H9 (cell line): ENCODE results near the gene EDARADD. TPM values are rescaled to one million over a fixed set of nuclear protein-coding genes. Genes with fewer than 3 reads are reported as not detected.

Source experiments
- DNase-seq: peaks from one replicate; pipeline ENCODE4 v3.0.0-alpha.2; 2017
- H2AFZ ChIP-seq: one replicate; pipeline ENCODE4 v1.6.1; 2013; ENCODE audit warnings: mild to moderate bottlenecking, low read length, control low read depth, moderate library complexity
- H2AK5ac ChIP-seq: 2 replicates; pipeline ENCODE4 v1.6.1; 2013; ENCODE audit warnings: low read length, control low read depth, mixed read lengths; ENCODE audit not compliant: insufficient read length
- H2BK120ac ChIP-seq: one replicate; pipeline ENCODE4 v1.6.1; 2013; ENCODE audit warnings: low read depth, mild to moderate bottlenecking, low read length, control low read depth, inconsistent platforms; ENCODE audit not compliant: poor library complexity, severe bottlenecking
- H2BK12ac ChIP-seq: 2 replicates; pipeline ENCODE4 v1.6.1; 2013; ENCODE audit warnings: low read length, control low read depth, mixed read lengths, low read depth; ENCODE audit not compliant: insufficient read length
- H2BK15ac ChIP-seq: 2 replicates; pipeline ENCODE4 v1.6.1; 2013; ENCODE audit warnings: low read depth, low read length, control low read depth
- H2BK20ac ChIP-seq: one replicate; pipeline ENCODE4 v1.6.1; 2013; ENCODE audit warnings: low read depth, mild to moderate bottlenecking, low read length, control low read depth, inconsistent platforms; ENCODE audit not compliant: poor library complexity, severe bottlenecking
- H2BK5ac ChIP-seq: 2 replicates; pipeline ENCODE4 v1.6.1; 2013; ENCODE audit warnings: low read length, control low read depth, mixed read lengths; ENCODE audit not compliant: insufficient read length
- H3K14ac ChIP-seq: 2 replicates; pipeline ENCODE4 v1.6.1; 2013; ENCODE audit warnings: low read length, control low read depth; ENCODE audit not compliant: insufficient read depth
- H3K18ac ChIP-seq: 2 replicates; pipeline ENCODE4 v1.6.1; 2013; ENCODE audit warnings: low read depth, mild to moderate bottlenecking, mixed read lengths, low read length, control low read depth; ENCODE audit not compliant: insufficient read length
- H3K23ac ChIP-seq: 2 replicates; pipeline ENCODE4 v1.6.1; 2013; ENCODE audit warnings: low read length, control low read depth, mixed read lengths, low read depth; ENCODE audit not compliant: insufficient read length
- H3K23me2 ChIP-seq: 2 replicates; pipeline ENCODE4 v1.6.1; 2013; ENCODE audit warnings: low read depth, mild to moderate bottlenecking, mixed read lengths, low read length, control low read depth; ENCODE audit not compliant: insufficient read length, poor library complexity, severe bottlenecking
- H3K27ac ChIP-seq: 2 replicates; pipeline ENCODE4 v1.5.1; 2013; ENCODE audit warnings: low read length, control low read depth, mixed read lengths, low read depth; ENCODE audit not compliant: insufficient read length
- H3K27me3 ChIP-seq: 2 replicates; pipeline ENCODE4 v1.6.1; 2013; ENCODE audit warnings: low read length, control low read depth, inconsistent platforms; ENCODE audit not compliant: insufficient read depth
- H3K4ac ChIP-seq: 2 replicates; pipeline ENCODE4 v1.6.1; 2013; ENCODE audit warnings: low read depth, mild to moderate bottlenecking, control low read depth, inconsistent platforms, low read length, moderate library complexity
- H3K4me1 ChIP-seq: 2 replicates; pipeline ENCODE4 v1.6.1; 2013; ENCODE audit warnings: low read length, control low read depth, inconsistent platforms; ENCODE audit not compliant: insufficient read depth
- H3K4me2 ChIP-seq: 2 replicates; pipeline ENCODE4 v1.6.1; 2013; ENCODE audit warnings: low read length, control low read depth, mixed read lengths; ENCODE audit not compliant: insufficient read length, insufficient read depth
- H3K56ac ChIP-seq: 2 replicates; pipeline ENCODE4 v1.6.1; 2013; ENCODE audit warnings: low read depth, mild to moderate bottlenecking, mixed read lengths, low read length, control low read depth; ENCODE audit not compliant: insufficient read length
- H3K79me1 ChIP-seq: 2 replicates; pipeline ENCODE4 v1.6.1; 2013; ENCODE audit warnings: low read depth, mild to moderate bottlenecking, moderate library complexity, low read length, control low read depth, inconsistent platforms; ENCODE audit not compliant: insufficient read depth, poor library complexity, severe bottlenecking
- H3K79me2 ChIP-seq: 2 replicates; pipeline ENCODE4 v1.6.1; 2013; ENCODE audit warnings: low read length, control low read depth, inconsistent platforms; ENCODE audit not compliant: insufficient read depth
- H3K9ac ChIP-seq: 2 replicates; pipeline ENCODE4 v1.6.1; 2013; ENCODE audit warnings: low read length, control low read depth, mixed read lengths; ENCODE audit not compliant: insufficient read length; ENCODE audit errors: extremely low read depth
- H3K9me3 ChIP-seq: one replicate; pipeline ENCODE4 v1.6.1; 2013; ENCODE audit warnings: low read depth, low read length, inconsistent platforms; ENCODE audit not compliant: control insufficient read depth
- H3T11ph ChIP-seq: one replicate; pipeline ENCODE4 v1.6.1; 2013; ENCODE audit warnings: mild to moderate bottlenecking, low read length, control low read depth, inconsistent platforms
- H4K20me1 ChIP-seq: one replicate; pipeline ENCODE4 v1.6.1; 2013; ENCODE audit not compliant: control insufficient read depth, insufficient read length, insufficient read depth
- H4K5ac ChIP-seq: 2 replicates; pipeline ENCODE4 v1.6.1; 2013; ENCODE audit warnings: low read depth, mild to moderate bottlenecking, mixed read lengths, low read length, control low read depth; ENCODE audit not compliant: insufficient read length
- H4K8ac ChIP-seq: replicated peaks from 2 replicates; pipeline ENCODE4 v1.6.1; 2013; ENCODE audit warnings: low read length, control low read depth, mixed read lengths, low read depth; ENCODE audit not compliant: insufficient read length
- H4K91ac ChIP-seq: 2 replicates; pipeline ENCODE4 v1.6.1; 2013; ENCODE audit warnings: low read depth, mild to moderate bottlenecking, moderate library complexity, mixed read lengths, low read length, control low read depth; ENCODE audit not compliant: insufficient read length
- H3K27ac Mint-ChIP-seq, 3 experiments: 2 replicates in 2 of 3; 3 replicates in 1 of 3; pipeline ENCODE4 v1.8.0; 2020 to 2021; ENCODE audit warnings: mixed read lengths in 3 of 3, mild to moderate bottlenecking in 1 of 3, moderate library complexity in 1 of 3
- H3K27me3 Mint-ChIP-seq: 2 replicates; pipeline ENCODE4 v1.8.0; 2021; ENCODE audit warnings: low read depth, mild to moderate bottlenecking, moderate library complexity, mixed read lengths
- H3K36me3 Mint-ChIP-seq, 3 experiments: 2 replicates in 2 of 3; 3 replicates in 1 of 3; pipeline ENCODE4 v1.8.0; 2020 to 2021; ENCODE audit warnings: low read depth in 3 of 3, mixed read lengths in 3 of 3; ENCODE audit not compliant: insufficient read depth in 1 of 3
- H3K4me1 Mint-ChIP-seq, 2 experiments: 2 replicates each; pipeline ENCODE4 v1.8.0; 2020; ENCODE audit warnings: mixed read lengths in 2 of 2
- H3K4me3 Mint-ChIP-seq, 2 experiments: 2 replicates in 1 of 2; 3 replicates in 1 of 2; pipeline ENCODE4 v1.8.0; 2020 to 2021; ENCODE audit warnings: mild to moderate bottlenecking in 2 of 2, mixed read lengths in 2 of 2, moderate library complexity in 1 of 2
- H3K9me3 Mint-ChIP-seq, 2 experiments: 2 replicates in 1 of 2; 3 replicates in 1 of 2; pipeline ENCODE4 v1.8.0; 2020; ENCODE audit warnings: mild to moderate bottlenecking in 2 of 2, mixed read lengths in 2 of 2, moderate library complexity in 1 of 2
- CTCF ChIP-seq: fragments of 200-600 bp; sonication (generic); conservative IDR thresholded peaks from 3 replicates; pipeline ENCODE4 v1.8.0; 2021; ENCODE audit warnings: antibody characterized with exemption, mild to moderate bottlenecking
- WGBS: extraction: QIAGEN DNeasy Blood & Tissue Kit; methylation state at CpG from one replicate; pipeline ENCODE4 v1.1.7; 2013; ENCODE audit warnings: missing lambda C conversion rate, low lambda C conversion rate, mixed read lengths; ENCODE audit not compliant: insufficient read length; ENCODE audit errors: extremely low coverage; 5-methylcytosine and 5-hydroxymethylcytosine counted together
- total RNA-seq: library from RNA; stranded (reverse); gene quantifications from 2 replicates; pipeline ENCODE4 v1.2.1, GENCODE V29; 2021

Gene EDARADD
- total RNA-seq, 1 experiment from 2014 or later: 3.8 TPM

GRCh38 chr1:236416165-236416564 is 22.1 kb downstream of the EDARADD start:
- H3K9ac ChIP-seq: no peak overlapping the region
- H3K4me2 ChIP-seq: no peak overlapping the region
- Mint-ChIP-seq H3K27ac (0 out of 7 replicates have a peak overlapping the region, but pooled peaks of 1 of the 3 experiments have one; percentile 27), H3K4me3 (no peak overlapping the region), H3K36me3 (peaks cover 0 to 10% (median 0%) of the 10 kb centered on the region in 3 experiments; a peak in 4 of 7 replicates), H3K9me3 (no peaks in the 10 kb centered on the region), H3K27me3 (no peaks in the 10 kb centered on the region), H3K4me1 (peaks cover 4 to 8% of the 10 kb centered on the region in 2 experiments; a peak in 3 of 4 replicates)
- H2AK5ac ChIP-seq: no peak overlapping the region
- no peak overlapping the region for H2BK120ac ChIP-seq
- TF ChIP-seq CTCF: no peak
- no peak overlapping the region for H4K91ac ChIP-seq
- H3K27ac ChIP-seq: no peak overlapping the region
- no peaks in the 10 kb centered on the region for H4K20me1 ChIP-seq
- no peak overlapping the region for H3K56ac ChIP-seq
- no peaks in the 10 kb centered on the region for H3K79me2 ChIP-seq
- no peak overlapping the region for H4K8ac ChIP-seq
- H2BK12ac ChIP-seq: no peak overlapping the region
- no peak overlapping the region for H4K5ac ChIP-seq
- no peak overlapping the region for H2AFZ ChIP-seq
- no peaks in the 10 kb centered on the region for H3K27me3 ChIP-seq
- H3T11ph ChIP-seq: no peak overlapping the region
- no peaks in the 10 kb centered on the region for H3K79me1 ChIP-seq
- WGBS: no CpG with 5 or more reads among the region's 6 CpGs
- H3K23ac ChIP-seq: no peak overlapping the region
- H3K18ac ChIP-seq: no peak overlapping the region
- no peak for DNase-seq
- no peak overlapping the region for H2BK5ac ChIP-seq
- H2BK20ac ChIP-seq: no peak overlapping the region
- H3K14ac ChIP-seq: no peak overlapping the region
- no peak overlapping the region for H3K4ac ChIP-seq
- no peaks in the 10 kb centered on the region for H3K9me3 ChIP-seq
- no peak overlapping the region for H2BK15ac ChIP-seq
- H3K4me1 ChIP-seq: no peaks in the 10 kb centered on the region; the same call in 1 of the 2 replicates
- no peaks in the 10 kb centered on the region for H3K23me2 ChIP-seq
